ENCODE results near the gene RGS3.

The RGS3 gene

GRCh38 chr9:113645227-113645977 is 181.9 kb downstream of the RGS3 start:
- DNase-seq: no peak

GRCh38 chr9:113645978-113646253 is 182.4 kb downstream of the RGS3 start:
- DNase-seq: no peak

- no peak for DNase-seq
These were observed 183.0 kb downstream of the RGS3 start for GRCh38 chr9:113646491-113646890.
